Endometrium (tissue), 2 donors: ENCODE results near the gene SPSB2.
"Not testable (repeated sequence)": the region's sequence is repeated elsewhere in the genome, so short reads cannot be mapped to it uniquely, and the experiment has no call there.

Source experiments
- FAIRE-seq: peaks from 2 replicates; lab custom pipeline; 2012; peaks lifted over from hg19 to GRCh38; lab: Jason Lieb, UNC
- donor health status: control.
- donor health status: control.

SPSB2 gene

GRCh38 chr12:6870304-6870703 is 2.8 kb downstream of the SPSB2 start:
- FAIRE-seq = not testable (repeated sequence)

- FAIRE-seq = no peak
These were observed 3.8 kb downstream of the SPSB2 start for GRCh38 chr12:6869049-6870021.

- FAIRE-seq = no peak
These were observed 4.7 kb downstream of the SPSB2 start for GRCh38 chr12:6868211-6869048.

GRCh38 chr12:6867413-6868210 is 5.5 kb downstream of the SPSB2 start, which contains the start of gene TPI1:
Gene TPI1 (plus strand): TSS chr12:6867531. CDS start chr12:6867567, 36 bp downstream.
- no peak for FAIRE-seq

GRCh38 chr12:6866920-6867412 is 6.1 kb downstream of the SPSB2 start:
- no peak for FAIRE-seq

GRCh38 chr12:6866163-6866919 is 6.8 kb downstream of the SPSB2 start:
- no peak for FAIRE-seq

GRCh38 chr12:6865307-6865706 is 7.8 kb downstream of the SPSB2 start:
- not testable (repeated sequence) for FAIRE-seq

GRCh38 chr12:6863586-6864321 is 9.3 kb downstream of the SPSB2 start:
- FAIRE-seq = no peak

GRCh38 chr12:6863033-6863432 is 10.1 kb downstream of the SPSB2 start:
- no peak for FAIRE-seq

- no peak for FAIRE-seq
These were observed 11.7 kb downstream of the SPSB2 start for GRCh38 chr12:6861391-6861790.

- no peak for FAIRE-seq
These were observed 12.2 kb downstream of the SPSB2 start for GRCh38 chr12:6860942-6861341.

- FAIRE-seq = no peak
These were observed 13.0 kb downstream of the SPSB2 start for GRCh38 chr12:6860116-6860515.

- FAIRE-seq = no peak
These were observed 14.3 kb downstream of the SPSB2 start for GRCh38 chr12:6858799-6859198.

GRCh38 chr12:6855322-6855721 is 17.8 kb downstream of the SPSB2 start:
- FAIRE-seq = no peak

GRCh38 chr12:6854036-6854435 is 19.1 kb downstream of the SPSB2 start:
- FAIRE-seq = no peak

GRCh38 chr12:6853626-6854025 is 19.5 kb downstream of the SPSB2 start:
- no peak for FAIRE-seq

- FAIRE-seq = no peak
These were observed 20.3 kb downstream of the SPSB2 start for GRCh38 chr12:6852651-6853354.

GRCh38 chr12:6851921-6852650 is 21.0 kb downstream of the SPSB2 start, which contains the start of gene USP5:
Gene USP5 (plus strand): TSS chr12:6852150. CDS start chr12:6852180, 30 bp downstream.
- FAIRE-seq = peak; percentile 98
